ENCODE results near the gene STARD13.

GRCh38 chr13:33150662-33151061, 134.9 kb downstream of the STARD13 start:
- no peak for TF ChIP-seq POLR2A (IDR thresholded peaks at IDR 0.05)
- TF ChIP-seq CTCF (IDR thresholded peaks at IDR 0.05) = no peak
- no peak for TF ChIP-seq POLR2AphosphoS5 (IDR thresholded peaks at IDR 0.05)
- no peak for TF ChIP-seq EP300 (IDR thresholded peaks at IDR 0.05)

All from stomach (tissue), 4 donors.